Brain microvascular endothelial cell (primary cell): ENCODE data around the gene CDH22.

ENCODE experiments used
- DNase-seq: peaks from one replicate; pipeline ENCODE4 v3.0.0-alpha.2; 2020
- H3K27ac ChIP-seq: fragments of 250-450 bp; sonication (Bioruptor Pico); 2 replicates; pipeline ENCODE4 v1.5.1; 2020; ENCODE audit warnings: mild to moderate bottlenecking, moderate library complexity
- H3K27me3 ChIP-seq: fragments of 250-450 bp; sonication (Bioruptor Pico); replicated peaks from 2 replicates; pipeline ENCODE4 v1.5.1; 2020; ENCODE audit warnings: mild to moderate bottlenecking
- H3K36me3 ChIP-seq: fragments of 250-450 bp; sonication (Bioruptor Pico); replicated peaks from 2 replicates; pipeline ENCODE4 v1.5.1; 2020; ENCODE audit warnings: mild to moderate bottlenecking
- H3K4me3 ChIP-seq: 2 replicates; pipeline ENCODE4 v1.5.1; 2011; ENCODE audit warnings: low read depth, mild to moderate bottlenecking, control low read depth, low read length, moderate library complexity
- in situ Hi-C: cut with HindIII; loops from 2 replicates; pipeline ENCODE4 v1.10.0; 2017; ENCODE audit warnings: low sequenced_read_pairs, low pct_ligation_motif_present
- TF ChIP-seq, protein P1 (sequence below): IDR thresholded peaks from 2 replicates; pipeline ENCODE4 v1.5.1; 2011; ENCODE audit warnings: low read depth, mild to moderate bottlenecking, moderate library complexity, low read length, control low read depth, inconsistent platforms; ENCODE audit errors: missing control alignments

CDH22 gene

DNA sequence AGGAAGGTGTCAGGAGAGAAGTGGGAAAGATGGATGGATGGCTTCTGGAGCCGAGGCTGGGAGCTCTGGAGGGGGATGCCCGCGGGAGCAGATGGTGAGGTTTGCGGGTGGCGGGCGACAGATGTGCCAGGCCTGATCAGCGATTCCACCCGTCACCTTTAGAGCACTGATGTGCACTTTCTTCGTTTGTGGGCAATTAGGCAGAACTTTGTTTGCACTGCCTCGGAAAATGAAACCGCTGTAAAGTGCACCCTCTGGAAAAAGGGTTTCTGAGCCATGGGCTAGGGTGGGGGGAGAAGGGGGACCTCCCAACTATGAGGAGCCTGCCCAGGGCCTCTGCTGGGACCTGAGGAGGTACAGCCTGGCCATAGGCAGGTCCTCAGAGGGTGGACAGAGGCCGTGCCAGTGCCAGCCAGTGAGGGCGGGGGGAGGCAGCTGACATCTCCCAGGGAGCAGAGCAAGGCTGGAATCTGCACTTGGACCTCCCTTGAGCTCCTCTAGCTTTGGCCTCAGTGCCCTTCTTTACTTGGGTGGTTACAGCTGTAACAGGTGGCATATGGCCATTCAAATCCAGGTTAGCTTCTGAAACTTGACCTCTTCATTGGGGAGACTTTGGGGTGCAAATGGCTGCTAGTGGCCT is 131.4 kb downstream of the CDH22 start:
- in situ Hi-C loops = no loop called here
- DNase-seq = no peak

DNA sequence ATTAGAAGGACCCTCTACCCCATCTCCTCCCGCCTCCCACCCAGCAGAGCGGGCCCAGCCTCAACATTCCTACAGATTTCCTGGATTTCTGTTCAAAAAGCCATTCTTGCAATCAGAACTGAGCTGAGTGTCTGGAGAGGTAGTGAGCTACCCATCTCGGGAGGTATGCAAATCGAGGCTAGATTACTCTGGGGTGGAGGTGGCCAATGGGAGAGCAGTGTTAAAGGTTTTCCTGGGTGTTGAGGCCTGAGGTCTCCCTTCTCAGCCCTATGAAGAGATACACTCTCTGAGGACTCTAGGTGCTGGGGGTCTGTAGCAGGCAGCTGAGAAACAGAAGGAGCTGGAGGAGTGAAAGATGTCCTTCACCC is 133.2 kb downstream of the CDH22 start:
- Histone ChIP-seq H3K27ac (no peak overlapping the region), H3K4me3 (no peak overlapping the region), H3K27me3 (peaks cover 33% of the 10 kb centered on the region), H3K36me3 (no peaks in the 10 kb centered on the region)
- TF ChIP-seq, protein P1, sequence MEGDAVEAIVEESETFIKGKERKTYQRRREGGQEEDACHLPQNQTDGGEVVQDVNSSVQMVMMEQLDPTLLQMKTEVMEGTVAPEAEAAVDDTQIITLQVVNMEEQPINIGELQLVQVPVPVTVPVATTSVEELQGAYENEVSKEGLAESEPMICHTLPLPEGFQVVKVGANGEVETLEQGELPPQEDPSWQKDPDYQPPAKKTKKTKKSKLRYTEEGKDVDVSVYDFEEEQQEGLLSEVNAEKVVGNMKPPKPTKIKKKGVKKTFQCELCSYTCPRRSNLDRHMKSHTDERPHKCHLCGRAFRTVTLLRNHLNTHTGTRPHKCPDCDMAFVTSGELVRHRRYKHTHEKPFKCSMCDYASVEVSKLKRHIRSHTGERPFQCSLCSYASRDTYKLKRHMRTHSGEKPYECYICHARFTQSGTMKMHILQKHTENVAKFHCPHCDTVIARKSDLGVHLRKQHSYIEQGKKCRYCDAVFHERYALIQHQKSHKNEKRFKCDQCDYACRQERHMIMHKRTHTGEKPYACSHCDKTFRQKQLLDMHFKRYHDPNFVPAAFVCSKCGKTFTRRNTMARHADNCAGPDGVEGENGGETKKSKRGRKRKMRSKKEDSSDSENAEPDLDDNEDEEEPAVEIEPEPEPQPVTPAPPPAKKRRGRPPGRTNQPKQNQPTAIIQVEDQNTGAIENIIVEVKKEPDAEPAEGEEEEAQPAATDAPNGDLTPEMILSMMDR = no peak
- no peak for DNase-seq
- in situ Hi-C loops = no loop called here

More for the DNA sequence above, 131.4 kb downstream of the CDH22 start:
- TF ChIP-seq, protein P1 = no peak
- H3K36me3 ChIP-seq = no peaks in the 10 kb centered on the region
- no peak overlapping the region for H3K27ac ChIP-seq
- peaks cover 33% of the 10 kb centered on the region for H3K27me3 ChIP-seq
- no peak overlapping the region for H3K4me3 ChIP-seq

DNA sequence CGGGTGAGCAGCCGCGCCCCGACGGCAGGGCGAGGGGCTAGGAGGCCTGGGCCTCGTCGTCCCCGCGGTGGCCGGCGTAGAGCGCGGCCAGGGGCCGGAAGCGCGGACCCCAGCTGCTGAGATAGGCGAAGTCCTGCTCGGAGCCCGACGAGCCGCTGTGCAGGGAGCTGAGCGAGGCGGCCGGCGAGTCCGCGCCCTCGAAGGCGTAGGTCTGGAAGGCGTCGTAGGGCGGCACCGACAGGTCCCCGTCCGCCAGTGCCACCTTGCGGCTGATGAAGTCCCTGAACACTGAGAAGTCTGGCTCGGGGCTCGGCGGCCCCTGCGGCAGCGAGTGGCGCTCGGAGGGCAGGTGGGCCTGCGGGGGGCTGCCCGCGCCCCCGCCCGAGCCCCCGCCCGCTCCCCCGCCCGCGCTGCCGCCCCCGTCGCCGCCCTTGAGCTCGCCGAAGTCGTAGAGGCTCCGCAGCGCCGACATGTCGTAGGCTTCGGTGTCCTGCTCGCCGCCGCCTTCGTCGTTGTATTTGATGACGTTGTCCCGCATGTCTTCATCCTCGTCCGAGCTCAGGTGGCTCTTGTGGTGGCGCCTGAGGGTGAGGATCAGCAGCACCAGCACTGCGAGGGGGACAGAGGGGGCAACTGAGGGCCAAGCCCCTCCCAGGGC is 133.7 kb downstream of the CDH22 start:
- Histone ChIP-seq H3K36me3 (no peaks in the 10 kb centered on the region), H3K4me3 (no peak overlapping the region), H3K27me3 (peaks cover 33% of the 10 kb centered on the region), H3K27ac (no peak overlapping the region)
- peak; percentile 19 for DNase-seq
- in situ Hi-C loops = no loop called here
- TF ChIP-seq, protein P1 = peak; percentile 73

DNA sequence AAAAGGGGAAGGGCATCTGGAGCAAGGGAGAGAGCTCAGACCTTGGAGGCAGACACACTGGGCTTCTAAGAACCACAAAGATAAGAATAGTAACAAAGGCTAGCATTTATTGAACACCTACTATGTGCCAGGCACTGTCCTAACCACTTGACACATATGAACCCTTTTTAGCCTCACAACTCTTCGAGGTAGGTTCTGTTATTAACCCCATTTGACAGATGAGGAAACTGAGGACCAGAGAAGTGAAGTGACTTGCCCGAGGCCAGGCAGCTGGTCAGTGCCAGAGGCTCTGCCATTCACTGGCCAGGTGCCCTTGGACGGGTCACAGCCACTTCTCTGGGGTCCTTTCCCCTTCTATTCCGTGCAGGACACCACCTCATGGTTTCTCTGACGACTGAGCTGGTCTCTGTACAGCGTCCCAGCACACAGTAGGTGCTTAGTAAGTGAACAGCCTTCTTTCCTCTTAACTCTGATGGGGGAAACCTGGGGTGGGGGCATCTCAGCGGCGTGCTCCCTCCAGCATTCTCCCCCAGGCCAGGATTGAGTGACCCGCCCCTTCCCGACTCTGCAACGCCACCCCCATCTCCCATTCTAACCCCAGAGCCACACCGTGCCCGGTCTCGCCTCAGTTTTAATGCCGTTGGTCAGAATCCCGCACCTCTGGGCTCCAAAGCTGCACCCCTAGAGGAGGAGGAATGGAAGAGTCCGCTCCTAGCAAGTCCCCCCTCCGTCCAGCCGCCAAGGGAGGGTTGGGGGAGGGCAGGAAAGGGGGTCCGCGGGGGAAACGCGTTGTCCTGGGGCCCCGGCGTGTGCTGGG is 134.4 kb downstream of the CDH22 start:
- in situ Hi-C loops = no loop called here
- Histone ChIP-seq H3K27me3 (peaks cover 33% of the 10 kb centered on the region), H3K27ac (no peak overlapping the region), H3K4me3 (no peak overlapping the region), H3K36me3 (no peaks in the 10 kb centered on the region)
- TF ChIP-seq, protein P1 = no peak
- DNase-seq = no peak

DNA sequence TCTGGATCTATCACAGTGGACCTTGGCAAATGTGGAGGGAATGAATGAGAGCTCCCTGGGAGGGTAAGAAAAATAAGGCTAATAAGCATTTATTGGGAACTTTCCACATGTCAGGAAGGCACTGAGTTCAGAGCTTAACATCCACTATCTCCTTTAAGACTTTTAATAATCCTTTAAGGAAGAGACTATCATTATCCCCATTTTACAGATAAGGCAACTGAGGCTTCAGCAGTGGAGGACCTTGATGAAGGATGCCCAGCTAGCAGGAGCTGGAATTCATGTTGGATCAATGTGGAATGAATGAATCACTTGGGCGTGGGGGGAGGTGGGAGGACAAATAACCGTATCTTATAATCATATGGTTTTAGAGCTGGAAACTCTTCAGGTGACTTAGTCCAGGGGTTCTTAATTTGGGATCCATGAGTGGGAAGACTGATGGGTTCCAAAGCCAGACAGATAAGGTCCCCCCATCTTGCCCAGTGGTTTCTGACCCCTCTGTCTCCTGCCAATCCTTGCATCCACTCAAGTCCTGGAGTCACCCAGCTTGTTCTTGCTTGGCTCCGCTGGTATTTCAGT is 135.2 kb downstream of the CDH22 start:
- Histone ChIP-seq H3K4me3 (no peak overlapping the region), H3K27me3 (peaks cover 33% of the 10 kb centered on the region), H3K36me3 (no peaks in the 10 kb centered on the region), H3K27ac (no peak overlapping the region)
- TF ChIP-seq, protein P1 = no peak
- in situ Hi-C loops = no loop called here
- no peak for DNase-seq
